A673 (cell line): ENCODE measurements around the gene CLCN4. TPM values are rescaled to one million over a fixed set of nuclear protein-coding genes. Genes with fewer than 3 reads are reported as not detected.

Experiments used
- BruUV-seq: library from RNA; stranded (reverse); fragments of 400-500 nt; replicated peaks from 2 replicates; lab custom pipeline; 2021; lab: Mats Ljungman, UMichigan
- CTCF ChIA-PET: fragments of 300-600 bp; sonication (Branson Sonifier 250); formaldehyde crosslinking; loops from one replicate; lab custom pipeline; 2022; ENCODE audit warnings: antibody characterized with exemption; lab: Charles Lee
- POLR2A ChIA-PET: fragments of 300-600 bp; sonication (Branson Sonifier 250); formaldehyde crosslinking; loops from one replicate; lab custom pipeline; 2022; ENCODE audit warnings: antibody characterized with exemption; ENCODE audit not compliant: low non-redundant PET; lab: Charles Lee
- DNase-seq: peaks from one replicate; pipeline ENCODE4 v3.0.0-alpha.2; 2015; ENCODE audit warnings: low spot score
- H3K27ac ChIP-seq: fragments of 200-600 bp; sonication (generic); 2 replicates; pipeline ENCODE4 v1.5.1; 2016; ENCODE audit warnings: mixed run types, low read depth, mild to moderate bottlenecking, mixed read lengths, antibody characterized with exemption, low read length; ENCODE audit not compliant: poor library complexity, severe bottlenecking
- H3K27me3 ChIP-seq: fragments of 200-600 bp; sonication (generic); replicated peaks from 2 replicates; pipeline ENCODE4 v1.6.1; 2017; ENCODE audit warnings: mixed run types, low read depth, mild to moderate bottlenecking, mixed read lengths, antibody characterized with exemption, low read length; ENCODE audit not compliant: insufficient read depth, poor library complexity
- H3K36me3 ChIP-seq: fragments of 200-600 bp; sonication (generic); 2 replicates; pipeline ENCODE4 v1.6.1; 2016; ENCODE audit warnings: mixed run types, mild to moderate bottlenecking, mixed read lengths, antibody characterized with exemption, low read length; ENCODE audit not compliant: insufficient read depth, poor library complexity, severe bottlenecking
- H3K4me1 ChIP-seq: fragments of 200-600 bp; sonication (generic); 2 replicates; pipeline ENCODE4 v1.6.1; 2017; ENCODE audit warnings: mixed run types, mild to moderate bottlenecking, mixed read lengths, antibody characterized with exemption, low read length; ENCODE audit not compliant: insufficient read depth, poor library complexity, severe bottlenecking
- H3K4me3 ChIP-seq: fragments of 200-600 bp; sonication (generic); 2 replicates; pipeline ENCODE4 v1.5.1; 2016; ENCODE audit warnings: low read depth, mixed run types, mild to moderate bottlenecking, mixed read lengths, low read length; ENCODE audit not compliant: poor library complexity, severe bottlenecking
- H3K9me3 ChIP-seq: fragments of 200-600 bp; sonication (generic); 2 replicates; pipeline ENCODE4 v1.6.1; 2016; ENCODE audit warnings: mixed run types, low read depth, mild to moderate bottlenecking, mixed read lengths, antibody characterized with exemption, low read length; ENCODE audit not compliant: poor library complexity, severe bottlenecking
- CTCF ChIP-seq: fragments of 300-800, 200-600 bp; sonication (generic); conservative IDR thresholded peaks from 2 replicates; pipeline ENCODE4 v1.5.1; 2017; ENCODE audit warnings: low read depth, mild to moderate bottlenecking, antibody characterized with exemption, low read length, moderate library complexity, mixed read lengths
- EZH2 ChIP-seq: fragments of 200-600 bp; sonication (generic); IDR thresholded peaks from 2 replicates; pipeline ENCODE4 v1.6.1; 2017; ENCODE audit warnings: borderline replicate concordance, low read depth, mild to moderate bottlenecking, mixed read lengths, antibody characterized with exemption, low read length; ENCODE audit not compliant: poor library complexity, severe bottlenecking
- intact Hi-C: fragments of 100-400 bp; cut with micrococcal nuclease; formaldehyde crosslinking; loops from one replicate; pipeline ENCODE4 v1.10.0; 2022; ENCODE audit not compliant: unreplicated experiment
- total RNA-seq: library from RNA; stranded (reverse); gene quantifications from 2 replicates; pipeline ENCODE4 v1.2.3, GENCODE V29; 2021

Gene CLCN4
- total RNA-seq, 1 experiment from 2014 or later = 1.7 TPM

GRCh38 chrX:10152086-10152485 is 4.7 kb upstream of the CLCN4 start:
- intact Hi-C loops = no loop called here
- POLR2A ChIA-PET = no interaction called here
- CTCF ChIA-PET = no interaction called here

GRCh38 chrX:10155137-10155536 is 1.6 kb upstream of the CLCN4 start:
- Histone ChIP-seq H3K27me3 (peaks cover 4% of the 10 kb centered on the region), H3K4me3 (no peak overlapping the region), H3K9me3 (no peaks in the 10 kb centered on the region), H3K27ac (no peak overlapping the region), H3K4me1 (peaks cover 12% of the 10 kb centered on the region), H3K36me3 (no peaks in the 10 kb centered on the region)
- intact Hi-C loops = no loop called here
- TF ChIP-seq CTCF (no peak), EZH2 (no peak)
- no peak for DNase-seq
- no TSS peak for BruUV-seq
- POLR2A ChIA-PET = no interaction called here
- CTCF ChIA-PET = no interaction called here

More at GRCh38 chrX:10152086-10152485, 4.7 kb upstream of the CLCN4 start:
- DNase-seq = no peak
- Histone ChIP-seq H3K27me3 (no peaks in the 10 kb centered on the region), H3K4me1 (no peaks in the 10 kb centered on the region), H3K4me3 (no peak overlapping the region), H3K9me3 (no peaks in the 10 kb centered on the region), H3K27ac (no peak overlapping the region), H3K36me3 (no peaks in the 10 kb centered on the region)
- no TSS peak for BruUV-seq
- TF ChIP-seq CTCF (no peak), EZH2 (no peak)

- no peak for DNase-seq
- no peaks in the 10 kb centered on the region for H3K36me3 ChIP-seq
- intact Hi-C loops = no loop called here
- no peak overlapping the region for H3K4me3 ChIP-seq
- ChIA-PET CTCF (no interaction called here), POLR2A (no interaction called here)
- TF ChIP-seq EZH2 (no peak), CTCF (no peak)
- H3K27ac ChIP-seq = no peak overlapping the region
- BruUV-seq = no TSS peak
- H3K27me3 ChIP-seq = peaks cover 4% of the 10 kb centered on the region
- no peaks in the 10 kb centered on the region for H3K9me3 ChIP-seq
- peaks cover 14% of the 10 kb centered on the region for H3K4me1 ChIP-seq
These were observed 212 bp downstream of the CLCN4 start for GRCh38 chrX:10157032-10157341.
